Large intestine (tissue), 3 donors: ENCODE measurements around the gene SYT7. TPM values are rescaled to one million over a fixed set of nuclear protein-coding genes. Genes with fewer than 3 reads are reported as not detected.

Experiments used
- DNase-seq, 2 donors: peaks; one replicate each; pipeline versions ENCODE4 v3.0.0 to v3.0.0-alpha.2; 2013
- H3K27ac ChIP-seq: one replicate; pipeline ENCODE4 v1.5.1; 2013; ENCODE audit warnings: low read length
- H3K27me3 ChIP-seq: 2 replicates; pipeline ENCODE4 v1.6.1; 2013; ENCODE audit warnings: low read length; ENCODE audit not compliant: control insufficient read depth, insufficient read depth
- H3K36me3 ChIP-seq: 2 replicates; pipeline ENCODE4 v1.6.1; 2013; ENCODE audit warnings: low read length; ENCODE audit not compliant: control insufficient read depth, insufficient read depth
- H3K4me1 ChIP-seq: one replicate; pipeline ENCODE4 v1.6.1; 2013; ENCODE audit warnings: low read length; ENCODE audit not compliant: control insufficient read depth, insufficient read depth
- H3K4me3 ChIP-seq: one replicate; pipeline ENCODE4 v1.5.1; 2013; ENCODE audit warnings: low read length
- H3K9me3 ChIP-seq: one replicate; pipeline ENCODE4 v1.6.1; 2013; ENCODE audit warnings: mild to moderate bottlenecking, low read depth, low read length, moderate library complexity; ENCODE audit not compliant: control insufficient read depth
- WGBS: methylation state at CpG from one replicate; pipeline ENCODE4 v1.1.5; 2013; ENCODE audit warnings: low lambda C conversion rate; ENCODE audit not compliant: insufficient coverage; 5-methylcytosine and 5-hydroxymethylcytosine counted together
- polyA plus RNA-seq: library from polyadenylated mRNA; unstranded; fragments of 120-200 nt; gene quantifications from one replicate; pipeline ENCODE4 v1.2.1, GENCODE V29; 2013

SYT7 gene
- polyA plus RNA-seq, 1 donor, result 12.1 TPM

DNA sequence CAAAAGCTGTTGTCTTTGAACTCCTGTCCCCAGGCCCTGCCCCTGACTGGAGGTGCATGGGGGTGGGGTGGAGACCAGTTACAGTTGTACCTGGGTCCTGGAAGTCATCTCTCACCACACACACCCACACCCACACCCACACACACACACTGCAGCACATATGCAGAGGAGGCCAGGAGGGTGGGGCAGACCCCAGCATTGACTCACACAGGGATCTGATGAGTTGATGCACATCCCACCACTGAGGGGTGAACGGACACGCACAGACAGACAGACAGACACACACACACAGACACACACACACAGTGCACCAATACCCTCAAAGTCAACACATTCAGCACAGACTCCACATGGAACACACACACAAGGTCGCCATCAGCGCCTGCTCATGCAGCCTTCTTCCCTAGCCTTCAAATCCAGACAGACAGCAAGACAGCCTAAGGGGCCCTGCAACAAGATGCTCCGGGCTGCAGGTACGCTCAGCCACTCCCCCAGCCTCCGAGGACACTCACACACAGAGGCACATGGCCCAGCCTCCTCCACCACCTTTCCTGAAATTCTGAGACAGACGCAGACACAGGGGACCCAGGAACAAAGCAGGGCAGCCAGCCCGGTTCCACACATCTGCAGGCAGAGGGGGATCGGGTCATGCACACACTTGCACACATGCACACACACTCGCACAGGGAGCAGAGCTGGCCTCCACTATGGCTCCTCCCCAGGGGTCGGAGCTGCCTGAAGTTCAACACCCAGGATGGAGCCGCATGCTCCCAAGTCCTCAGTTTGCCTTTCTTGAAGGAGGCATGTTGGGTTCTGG, 26.5 kb downstream of the SYT7 start:
- DNase-seq, result no peak
- H3K36me3 ChIP-seq, result no peaks in the 10 kb centered on the region
- H3K27ac ChIP-seq, result no peak overlapping the region
- WGBS, result no CpG with 5 or more reads among the region's 13 CpGs
- no peak overlapping the region for H3K4me3 ChIP-seq
- H3K9me3 ChIP-seq, result peaks cover 3% of the 10 kb centered on the region
- peaks cover 61% of the 10 kb centered on the region for H3K27me3 ChIP-seq
- no peaks in the 10 kb centered on the region for H3K4me1 ChIP-seq

DNA sequence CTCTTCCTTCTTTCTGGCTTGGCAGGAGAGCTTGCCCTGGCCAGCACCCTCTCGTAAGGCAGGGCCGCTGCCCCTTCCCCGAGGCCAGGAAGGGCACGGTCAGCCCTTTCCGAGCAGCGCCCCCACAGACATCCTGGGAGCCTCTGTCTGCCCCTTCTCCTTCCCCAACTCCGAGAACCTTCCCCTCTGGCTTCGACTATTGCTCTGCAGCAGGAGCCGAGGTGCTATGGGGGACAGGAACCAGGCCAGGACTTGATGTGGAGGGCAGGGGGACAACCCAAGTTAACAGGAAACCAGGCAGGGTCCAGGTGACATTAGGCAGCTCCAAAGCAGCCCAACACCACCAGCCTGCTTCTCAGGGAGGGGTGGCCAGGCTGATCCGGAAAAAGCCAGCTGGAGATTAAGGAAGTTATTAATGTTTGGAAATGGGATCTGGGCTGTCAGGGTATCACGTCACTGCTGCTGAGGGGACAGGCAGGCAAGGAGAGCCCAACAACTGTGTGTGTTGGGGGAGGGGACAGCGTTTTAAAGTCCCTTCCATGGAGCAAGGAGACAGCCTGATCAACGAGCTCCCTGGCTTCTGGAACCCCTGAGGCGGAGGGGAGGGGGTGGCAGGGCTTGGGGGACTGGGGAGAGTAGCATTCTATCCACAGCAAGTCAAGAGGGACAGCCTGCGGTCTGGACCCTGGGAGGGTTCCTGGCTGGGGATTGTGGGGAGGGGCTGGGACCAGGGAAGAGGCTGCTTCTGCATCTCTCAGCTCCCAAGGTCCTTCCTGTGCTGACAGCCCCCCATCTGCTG, 27.3 kb downstream of the SYT7 start:
- no peak overlapping the region for H3K27ac ChIP-seq
- 89% methylated on average over 3 of the region's 15 CpGs for WGBS
- H3K4me1 ChIP-seq, result no peaks in the 10 kb centered on the region
- H3K4me3 ChIP-seq, result no peak overlapping the region
- DNase-seq, result peak in 1 of 2 donors; percentile 27
- H3K36me3 ChIP-seq, result no peaks in the 10 kb centered on the region
- H3K9me3 ChIP-seq, result peaks cover 3% of the 10 kb centered on the region
- H3K27me3 ChIP-seq, result peaks cover 59% of the 10 kb centered on the region

DNA sequence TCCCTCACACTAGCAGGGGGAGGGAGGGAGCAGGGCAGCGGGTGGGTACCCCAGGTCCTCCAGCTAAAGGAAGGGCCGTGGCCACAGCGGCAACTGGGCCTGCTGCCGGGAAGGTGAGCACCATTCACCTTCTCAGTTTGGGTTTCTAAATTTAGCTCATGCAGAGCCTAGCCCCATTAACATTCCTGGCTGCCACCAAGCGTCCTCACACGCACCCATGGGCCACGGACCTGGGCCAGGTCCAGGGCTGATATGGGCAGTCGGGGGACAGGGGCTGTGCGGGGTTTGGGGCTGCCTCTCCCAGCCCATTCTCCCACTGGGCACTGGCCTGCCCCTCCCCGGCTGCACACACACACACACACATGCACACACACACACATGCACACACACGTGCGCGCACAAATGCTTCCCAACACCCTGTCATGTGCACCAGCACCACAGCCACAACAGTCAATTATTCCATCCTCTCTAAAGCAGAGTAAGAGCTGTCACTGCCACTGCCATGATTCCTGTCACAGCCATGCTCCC, 28.7 kb downstream of the SYT7 start:
- no peak overlapping the region for H3K27ac ChIP-seq
- no peak overlapping the region for H3K4me3 ChIP-seq
- WGBS, result no CpG with 5 or more reads among the region's 13 CpGs
- H3K27me3 ChIP-seq, result peaks cover 49% of the 10 kb centered on the region
- DNase-seq, result no peak
- peaks cover 3% of the 10 kb centered on the region for H3K9me3 ChIP-seq
- peaks cover 2% of the 10 kb centered on the region for H3K4me1 ChIP-seq
- H3K36me3 ChIP-seq, result no peaks in the 10 kb centered on the region

DNA sequence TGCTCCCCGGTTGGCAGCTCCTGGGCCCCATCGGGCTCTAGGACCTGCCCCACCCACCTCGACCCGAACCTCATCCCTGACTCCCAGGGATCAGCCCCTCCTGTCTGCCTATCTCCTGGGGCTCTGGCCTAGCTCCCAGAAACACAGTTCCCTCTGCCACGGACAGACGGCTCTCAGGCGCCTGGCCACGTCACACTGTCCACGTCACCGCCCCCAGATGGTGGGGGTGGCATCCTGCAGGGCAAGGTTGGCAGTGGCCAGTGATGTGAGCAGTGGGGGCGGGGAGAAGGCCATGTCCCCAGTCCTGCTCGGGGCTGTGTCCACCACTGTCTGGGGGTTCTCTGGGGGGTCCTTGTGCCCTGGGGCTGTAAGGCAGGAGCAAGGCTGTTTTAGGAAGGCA, 29.2 kb downstream of the SYT7 start:
- Histone ChIP-seq H3K4me1 (peaks cover 2% of the 10 kb centered on the region), H3K4me3 (no peak overlapping the region), H3K9me3 (peaks cover 3% of the 10 kb centered on the region), H3K27ac (no peak overlapping the region), H3K27me3 (peaks cover 44% of the 10 kb centered on the region), H3K36me3 (no peaks in the 10 kb centered on the region)
- DNase-seq, result no peak
- no CpG with 5 or more reads among the region's 12 CpGs for WGBS

DNA sequence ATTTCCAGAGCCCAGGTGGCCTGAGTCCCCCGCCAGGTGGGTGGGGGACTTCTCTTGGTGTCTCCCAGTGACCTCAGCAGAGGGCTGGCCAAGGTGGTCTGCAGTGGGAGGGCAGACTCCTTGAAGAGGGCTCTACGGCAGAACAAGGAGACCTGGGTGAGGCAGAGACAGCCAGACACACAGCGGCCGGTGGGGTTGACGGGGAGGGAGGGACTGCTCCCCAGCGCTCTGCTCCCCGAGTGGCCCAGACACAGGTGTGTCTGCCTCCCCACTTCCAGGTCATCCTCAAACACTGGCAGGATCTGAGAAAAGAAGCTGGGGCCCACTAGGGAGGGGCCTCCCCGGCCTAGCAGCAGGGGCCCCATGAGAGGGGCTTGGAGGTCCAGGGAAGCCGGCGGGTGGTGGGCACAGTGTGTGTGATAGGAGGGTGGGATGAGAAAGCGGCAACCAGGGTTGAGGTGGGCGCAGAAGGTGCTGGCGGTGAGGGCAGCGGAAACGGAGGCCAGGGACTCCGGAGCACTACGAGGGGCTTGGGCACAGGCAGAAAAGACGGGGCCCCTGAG, 30.1 kb downstream of the SYT7 start:
- Histone ChIP-seq H3K9me3 (peaks cover 3% of the 10 kb centered on the region), H3K4me1 (peaks cover 2% of the 10 kb centered on the region), H3K4me3 (no peak overlapping the region), H3K27me3 (peaks cover 35% of the 10 kb centered on the region), H3K36me3 (no peaks in the 10 kb centered on the region), H3K27ac (no peak overlapping the region)
- no peak for DNase-seq
- no CpG with 5 or more reads among the region's 18 CpGs for WGBS

DNA sequence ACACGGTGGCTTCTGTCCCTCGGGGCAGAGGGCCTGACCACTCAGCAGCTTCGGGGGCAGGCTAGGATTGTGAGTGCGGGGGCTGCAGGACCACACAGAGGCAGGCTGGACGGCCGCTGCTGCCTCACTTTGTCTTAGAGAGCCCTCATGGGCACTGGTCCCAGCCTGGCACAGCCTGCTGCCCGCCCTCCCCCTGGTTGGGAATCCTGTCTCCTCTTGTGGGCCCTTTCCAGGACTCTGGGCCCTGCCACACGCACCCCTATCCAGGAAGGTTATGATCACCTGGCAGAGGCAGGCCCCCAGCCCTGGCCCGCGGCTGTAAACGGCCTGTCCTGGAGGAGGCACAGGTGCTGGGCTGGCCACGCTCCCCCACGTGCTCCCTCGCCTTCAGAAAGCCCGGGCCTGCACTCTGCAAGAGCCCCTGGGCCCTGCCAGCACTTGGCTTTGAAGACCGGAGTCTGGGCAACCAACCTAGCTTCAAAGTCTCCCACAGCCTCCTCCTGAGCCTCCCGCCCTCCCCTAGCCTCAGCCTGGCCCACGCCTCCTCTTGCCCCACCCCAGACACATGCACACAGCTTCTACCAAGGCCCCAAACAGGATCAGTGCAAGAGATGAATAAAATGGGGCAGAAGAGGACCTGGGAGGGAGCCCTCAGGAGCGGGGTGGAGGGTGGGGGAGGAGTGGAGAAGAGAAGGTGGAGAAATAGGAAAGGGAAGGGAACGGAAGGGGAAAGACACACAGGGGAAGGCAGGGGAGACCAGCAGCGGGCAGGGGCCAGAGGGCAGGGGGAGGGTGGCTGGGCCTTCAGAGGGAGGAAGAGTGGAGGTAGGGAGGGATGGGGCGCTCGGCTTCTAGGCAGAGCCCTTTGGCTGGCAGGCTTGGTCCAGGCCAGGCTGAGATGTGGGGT, 31.0 kb downstream of the SYT7 start:
- WGBS, result 67% methylated on average over 1 of the region's 23 CpGs

DNA sequence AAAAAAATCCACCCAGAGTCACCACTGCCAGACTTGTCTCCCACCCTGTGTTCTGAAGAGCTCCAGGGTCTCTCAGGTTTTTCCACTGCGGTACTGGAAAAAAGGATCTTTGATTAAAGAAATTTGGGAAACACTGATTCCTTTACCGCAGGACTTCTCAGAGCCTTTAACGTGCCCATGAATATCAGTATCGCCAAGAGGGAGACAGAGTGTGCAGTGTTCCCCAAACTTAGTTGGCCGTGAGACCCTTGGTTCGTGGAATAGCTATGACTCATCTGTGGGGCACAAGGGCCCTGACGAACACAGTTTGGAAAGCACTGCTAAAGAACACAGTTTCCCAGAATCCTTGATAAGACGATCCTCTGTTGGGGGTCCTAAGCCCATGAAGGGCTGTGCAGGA, 31.7 kb downstream of the SYT7 start:
- no CpG with 5 or more reads among the region's 8 CpGs for WGBS
- Histone ChIP-seq H3K27ac (no peak overlapping the region), H3K9me3 (peaks cover 3% of the 10 kb centered on the region), H3K27me3 (peaks cover 19% of the 10 kb centered on the region), H3K4me3 (no peak overlapping the region), H3K36me3 (no peaks in the 10 kb centered on the region), H3K4me1 (peaks cover 2% of the 10 kb centered on the region)
- DNase-seq, result no peak

More for the DNA sequence above, 31.0 kb downstream of the SYT7 start:
- H3K36me3 ChIP-seq, result no peaks in the 10 kb centered on the region
- H3K27me3 ChIP-seq, result peaks cover 26% of the 10 kb centered on the region
- H3K27ac ChIP-seq, result no peak overlapping the region
- H3K9me3 ChIP-seq, result no peaks in the 10 kb centered on the region
- DNase-seq, result no peak
- H3K4me1 ChIP-seq, result peaks cover 2% of the 10 kb centered on the region
- H3K4me3 ChIP-seq, result no peak overlapping the region

DNA sequence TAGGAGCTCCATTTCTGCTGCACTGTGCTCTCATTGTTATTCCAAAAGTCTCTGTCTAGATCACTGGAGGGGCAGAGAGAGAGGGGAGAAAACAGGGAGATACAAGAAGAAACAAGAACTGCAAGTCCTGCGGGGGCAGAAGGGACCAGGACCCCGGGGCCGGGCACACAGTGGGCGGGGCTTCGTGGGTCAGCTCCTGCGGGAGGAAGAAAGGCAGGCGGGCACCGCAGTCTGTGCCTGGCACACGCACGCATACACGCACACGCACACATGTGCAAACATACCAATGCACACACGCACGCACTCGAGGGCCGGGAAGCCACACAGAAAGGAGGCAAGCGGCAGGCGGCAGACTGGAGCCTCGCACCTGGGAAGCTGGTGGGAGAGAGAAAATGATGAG, 33.6 kb downstream of the SYT7 start:
- Histone ChIP-seq H3K27ac (no peak overlapping the region), H3K4me1 (peaks cover 2% of the 10 kb centered on the region), H3K4me3 (no peak overlapping the region), H3K9me3 (peaks cover 3% of the 10 kb centered on the region), H3K27me3 (peaks cover 2% of the 10 kb centered on the region), H3K36me3 (no peaks in the 10 kb centered on the region)
- DNase-seq, result no peak
- WGBS, result no CpG with 5 or more reads among the region's 19 CpGs

DNA sequence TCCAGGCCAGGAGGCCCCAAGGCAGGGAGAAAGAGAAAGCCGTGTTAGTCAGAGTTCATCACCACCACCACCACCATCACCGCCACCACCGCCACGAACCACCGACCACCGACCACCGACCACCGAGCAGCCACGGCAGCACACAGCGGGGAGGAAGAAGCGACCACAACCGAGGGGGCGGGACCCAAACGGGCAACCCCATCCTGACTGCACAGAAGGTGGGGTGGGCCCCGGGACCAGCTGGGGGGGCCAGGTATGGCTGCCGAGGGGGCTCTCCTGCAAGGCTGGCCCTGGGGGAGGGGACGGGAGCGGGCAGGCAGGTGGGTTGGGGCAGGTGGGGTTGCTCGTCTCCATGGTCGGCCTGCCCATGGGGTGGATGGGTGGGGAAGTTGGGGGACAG, 34.2 kb downstream of the SYT7 start:
- no peak overlapping the region for H3K4me3 ChIP-seq
- DNase-seq, result no peak
- no peaks in the 10 kb centered on the region for H3K36me3 ChIP-seq
- no peaks in the 10 kb centered on the region for H3K27me3 ChIP-seq
- H3K4me1 ChIP-seq, result peaks cover 2% of the 10 kb centered on the region
- H3K27ac ChIP-seq, result no peak overlapping the region
- H3K9me3 ChIP-seq, result peaks cover 3% of the 10 kb centered on the region
- no CpG with 5 or more reads among the region's 20 CpGs for WGBS
